Measurements from ENCODE around the gene CCDC3.
"Not testable (repeated sequence)": the region's sequence is repeated elsewhere in the genome, so short reads cannot be mapped to it uniquely, and the experiment has no call there.

Gene CCDC3

DNA sequence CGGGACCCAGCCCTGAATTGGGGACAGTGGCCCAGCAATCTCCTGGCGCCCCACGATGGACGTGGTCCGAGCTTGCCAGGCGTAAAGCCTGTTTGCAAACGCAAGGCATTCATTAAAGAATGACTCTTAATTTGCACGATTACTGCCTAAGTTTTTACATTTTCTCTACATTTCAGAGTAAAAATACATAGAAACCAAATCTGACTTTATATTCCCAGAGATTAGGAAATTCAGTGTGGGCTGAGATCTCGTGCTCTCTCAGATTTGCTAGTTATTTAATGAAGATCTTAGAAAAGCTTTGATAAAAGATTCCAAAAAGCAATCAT is 337 bp upstream of the CCDC3 start:
- no peak for DNase-seq (ENCODE audit: low read depth in 3 of 3, low spot score in 1 of 3)

DNA sequence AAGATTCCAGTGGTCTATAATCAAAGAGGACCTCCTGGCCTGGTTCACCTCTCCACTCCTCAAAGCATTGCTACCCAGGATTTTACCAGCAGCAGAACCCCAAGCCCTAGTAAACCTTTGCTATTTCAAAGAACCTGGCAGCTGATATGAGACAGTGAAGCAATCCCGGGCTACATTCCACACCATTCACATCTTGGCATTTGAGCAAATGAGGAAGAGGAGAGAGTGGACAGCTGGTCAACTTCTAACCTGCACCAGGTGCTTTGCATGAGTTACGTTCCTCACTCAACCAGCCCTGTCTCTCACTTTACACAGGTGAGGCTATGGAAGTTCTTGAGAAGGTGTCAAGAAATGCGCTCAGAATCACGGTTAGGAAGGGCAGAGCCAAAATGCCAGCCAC is 1.1 kb downstream of the CCDC3 start:
- DNase-seq (ENCODE audit: low read depth in 3 of 3, low spot score in 1 of 3) = no peak

DNA sequence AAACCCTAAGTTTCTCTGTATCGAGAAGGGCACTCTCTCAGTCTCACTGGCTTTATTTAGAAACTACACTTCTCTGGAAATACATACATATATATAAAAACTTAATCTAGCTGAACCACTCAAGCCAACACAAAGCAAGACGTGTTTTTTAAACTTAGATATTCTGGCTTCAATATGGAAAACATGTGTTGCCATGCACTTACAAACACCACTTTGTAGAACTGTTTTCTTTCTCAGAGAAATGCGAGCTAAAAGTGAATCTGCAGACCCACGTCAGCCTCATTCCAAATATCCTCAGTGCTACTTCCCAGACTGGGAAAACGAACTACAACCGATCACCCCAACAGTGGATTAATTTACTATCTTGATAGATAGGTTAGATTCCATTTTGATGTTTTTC is 1.7 kb downstream of the CCDC3 start:
- DNase-seq (ENCODE audit: low read depth in 3 of 3, low spot score in 1 of 3) = no peak

DNA sequence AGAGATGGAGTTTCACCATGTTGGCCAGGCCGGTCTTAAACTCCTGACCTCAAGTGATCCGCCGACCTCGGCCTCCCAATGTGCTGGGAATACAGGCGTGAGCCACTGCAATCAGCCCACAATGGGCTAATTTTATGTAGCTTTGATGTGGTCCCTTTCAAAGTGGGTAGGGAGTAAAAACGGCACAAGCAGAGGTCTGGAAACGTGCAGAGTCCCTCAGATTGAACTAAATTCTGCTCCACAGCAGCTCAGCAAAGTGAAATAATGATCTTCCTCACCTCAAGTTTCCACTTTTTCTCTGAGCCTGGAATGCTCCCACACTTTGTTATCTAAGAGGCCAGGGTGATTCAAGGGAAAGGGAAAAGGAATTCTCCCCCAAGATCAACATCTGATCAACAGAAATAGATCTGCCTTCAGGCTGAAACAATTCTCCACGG is 6.1 kb downstream of the CCDC3 start:
- no peak for DNase-seq (ENCODE audit: low read depth in 3 of 3, low spot score in 1 of 3)

DNA sequence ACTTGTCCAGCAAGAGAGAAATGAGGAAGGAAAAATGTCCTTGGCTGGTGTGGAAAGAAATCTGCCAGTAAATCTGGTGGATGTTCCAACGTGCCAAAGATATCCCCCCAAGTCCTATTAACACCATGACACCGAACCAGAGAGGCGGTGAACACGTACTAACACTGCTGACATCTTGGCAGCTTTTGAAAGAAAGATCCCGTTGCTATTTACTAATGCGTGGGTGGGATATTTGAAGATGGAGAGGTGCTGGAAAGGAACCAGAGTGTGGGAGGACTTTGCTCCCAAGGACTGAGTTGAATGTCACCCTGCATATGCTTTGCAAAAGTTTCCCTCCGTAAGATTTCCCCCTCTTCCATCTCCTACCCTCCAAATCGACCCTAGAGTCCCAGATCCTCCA is 7.9 kb downstream of the CCDC3 start:
- DNase-seq (ENCODE audit: low read depth in 3 of 3, low spot score in 1 of 3) = no peak

DNA sequence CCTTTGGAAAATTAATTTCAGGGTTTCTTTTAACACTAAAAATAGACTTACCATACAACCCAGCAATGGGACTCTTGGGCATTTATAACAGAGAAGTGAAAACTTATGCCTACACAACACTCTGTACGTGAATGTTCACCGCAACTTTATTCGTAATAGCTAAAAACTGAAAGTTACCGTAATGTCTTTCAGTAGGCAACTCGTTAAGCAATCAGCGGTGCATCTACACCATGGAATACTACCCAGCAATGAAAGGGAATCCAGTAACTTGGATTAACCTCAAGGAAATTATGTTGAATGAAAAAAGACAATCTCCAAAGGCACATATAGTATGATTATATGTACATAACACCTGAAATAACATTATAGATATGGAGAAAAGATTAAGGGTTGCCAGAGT is 16.2 kb downstream of the CCDC3 start:
- no peak for DNase-seq (ENCODE audit: low read depth in 3 of 3, low spot score in 1 of 3)

DNA sequence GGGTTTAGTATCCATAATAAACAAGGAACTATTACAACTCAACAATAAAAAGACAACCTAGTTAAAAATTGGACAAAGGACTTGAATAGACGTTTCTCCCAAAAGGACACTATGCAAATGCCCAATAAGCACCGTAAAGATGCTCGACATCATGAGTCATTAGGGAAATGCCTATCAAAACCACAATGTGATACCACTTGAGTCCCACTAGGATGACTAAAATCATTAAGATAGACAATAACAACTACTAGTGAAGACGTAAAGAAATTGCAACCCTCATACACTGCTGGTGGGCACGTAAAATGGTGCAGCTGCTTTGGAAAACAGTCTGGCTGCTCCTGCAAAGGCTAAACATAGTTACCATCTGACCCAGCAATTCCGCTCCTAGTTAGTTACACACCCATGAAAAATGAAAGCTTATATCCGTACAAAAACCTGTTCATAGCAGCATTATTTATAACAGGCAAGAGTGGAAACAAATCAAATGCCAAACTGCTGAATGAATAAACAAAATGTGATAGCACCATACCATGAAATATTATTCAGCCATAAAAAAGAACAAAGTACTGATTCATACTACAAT is 17.3 kb downstream of the CCDC3 start:
- DNase-seq (ENCODE audit: low read depth in 3 of 3, low spot score in 1 of 3) = no peak

DNA sequence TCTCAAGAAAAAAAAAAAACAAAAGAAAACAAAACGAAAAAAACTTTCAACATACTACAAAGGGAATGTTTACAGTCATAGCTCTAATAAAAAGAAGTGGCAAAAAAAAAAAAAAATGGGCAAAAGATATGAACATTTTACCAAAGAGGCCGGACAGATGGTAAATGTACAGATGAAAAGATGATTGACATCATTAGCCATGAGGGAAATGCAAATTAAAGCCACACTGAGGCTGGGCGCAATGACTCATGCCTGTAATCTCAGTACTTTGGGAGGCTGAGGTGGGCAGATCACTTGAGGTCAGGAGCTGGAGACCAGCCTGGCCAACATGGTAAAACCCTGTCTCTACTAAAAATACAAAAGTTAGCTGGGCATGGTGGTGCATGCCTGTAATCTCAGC is 17.9 kb downstream of the CCDC3 start:
- not testable (repeated sequence) for DNase-seq (ENCODE audit: low read depth in 3 of 3, low spot score in 1 of 3)

DNA sequence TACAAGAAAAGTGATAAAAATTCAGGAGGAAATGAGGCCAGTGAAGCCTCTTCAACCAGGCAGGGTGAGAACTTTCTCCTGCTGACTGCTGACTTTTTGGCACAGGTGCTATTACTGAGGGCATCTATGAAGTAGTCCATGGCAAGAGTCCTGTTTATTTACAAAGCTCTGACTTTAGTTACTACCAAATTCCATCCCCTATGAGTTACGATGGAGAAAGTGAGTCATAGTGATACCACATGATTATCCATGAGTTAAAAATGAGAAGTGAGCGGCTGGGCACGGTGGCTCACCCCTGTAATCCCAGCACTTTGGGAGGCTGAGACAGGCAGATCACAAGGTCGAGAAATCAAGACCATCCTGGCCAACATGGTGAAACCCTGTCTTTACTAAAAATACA is 19.9 kb downstream of the CCDC3 start:
- DNase-seq (ENCODE audit: low read depth in 3 of 3, low spot score in 1 of 3) = no peak

DNA sequence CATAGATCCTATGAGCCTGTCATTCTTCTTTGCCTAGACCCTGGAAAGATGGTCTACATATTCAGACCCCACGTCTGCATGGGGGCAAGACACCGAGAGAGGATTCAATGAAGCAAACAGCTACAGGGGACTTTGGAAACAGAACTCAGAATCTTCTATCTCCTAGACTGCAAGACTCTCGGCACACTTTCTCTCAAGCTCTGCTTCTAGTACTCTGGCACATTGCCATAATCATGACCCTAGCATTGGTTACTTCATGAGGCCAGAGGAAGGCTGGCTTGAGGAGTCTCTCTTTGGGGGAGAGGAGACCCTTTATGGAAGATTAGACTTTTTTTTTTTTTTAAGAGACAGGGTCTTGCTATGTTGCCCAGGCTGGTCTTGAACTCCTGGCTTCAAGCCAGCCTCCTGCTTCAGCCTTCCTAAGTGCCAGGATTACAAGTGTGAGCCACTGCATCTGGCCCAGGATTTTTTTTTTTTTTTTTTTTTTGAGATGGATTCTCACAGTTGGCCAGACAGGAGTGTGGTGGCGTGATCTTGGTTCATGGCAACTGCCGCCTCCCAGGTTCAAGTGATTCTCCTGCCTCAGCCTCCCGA is 20.7 kb downstream of the CCDC3 start:
- DNase-seq (ENCODE audit: low read depth in 3 of 3, low spot score in 1 of 3) = no peak

DNA sequence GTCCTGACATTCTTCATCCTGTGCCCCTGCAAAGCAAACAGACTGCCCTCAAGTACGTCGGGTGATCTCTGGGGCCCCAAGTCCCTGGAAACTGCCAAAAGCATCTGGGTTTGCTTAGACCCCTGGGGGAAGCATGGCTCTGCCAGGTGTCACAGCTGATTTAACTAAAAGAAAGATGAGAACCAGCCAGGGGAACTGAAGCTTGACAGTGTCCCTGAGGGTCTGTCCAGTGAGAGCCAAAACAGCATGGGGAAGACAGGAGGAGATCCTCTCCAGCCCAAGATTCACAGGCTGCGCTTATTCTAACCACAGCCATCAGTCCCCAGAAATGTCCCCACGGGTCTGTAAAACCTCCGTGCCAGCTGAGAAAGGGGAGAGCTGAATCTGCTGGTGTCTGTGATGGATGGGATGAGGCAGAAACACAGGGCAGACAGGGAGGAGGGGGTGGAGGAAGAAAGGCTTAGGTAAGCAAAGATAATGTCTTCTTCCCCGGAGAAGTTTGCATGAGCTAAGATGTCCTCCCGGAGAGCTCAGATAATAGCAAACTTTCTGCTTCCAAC is 21.3 kb downstream of the CCDC3 start:
- DNase-seq (ENCODE audit: low read depth in 3 of 3, low spot score in 1 of 3) = no peak

DNA sequence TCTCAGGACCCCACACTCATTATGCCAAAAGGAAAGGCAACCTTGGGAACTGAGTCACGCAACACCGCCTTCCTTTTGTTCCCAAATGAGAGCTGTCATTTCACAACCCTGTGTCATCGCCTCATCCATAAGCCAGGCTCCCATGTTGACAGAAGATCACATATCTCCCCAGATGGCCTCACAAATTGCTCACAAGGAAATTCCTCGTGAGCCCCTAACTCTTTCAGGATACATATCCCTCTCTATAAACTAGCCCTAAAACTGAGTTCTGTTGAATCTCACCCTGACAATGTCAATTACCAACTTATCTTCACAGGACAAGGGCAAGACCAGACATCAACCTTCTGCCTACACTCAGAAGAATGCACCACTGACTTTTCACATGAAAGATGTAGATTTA is 22.6 kb downstream of the CCDC3 start:
- no peak for DNase-seq (ENCODE audit: low read depth in 3 of 3, low spot score in 1 of 3)

DNA sequence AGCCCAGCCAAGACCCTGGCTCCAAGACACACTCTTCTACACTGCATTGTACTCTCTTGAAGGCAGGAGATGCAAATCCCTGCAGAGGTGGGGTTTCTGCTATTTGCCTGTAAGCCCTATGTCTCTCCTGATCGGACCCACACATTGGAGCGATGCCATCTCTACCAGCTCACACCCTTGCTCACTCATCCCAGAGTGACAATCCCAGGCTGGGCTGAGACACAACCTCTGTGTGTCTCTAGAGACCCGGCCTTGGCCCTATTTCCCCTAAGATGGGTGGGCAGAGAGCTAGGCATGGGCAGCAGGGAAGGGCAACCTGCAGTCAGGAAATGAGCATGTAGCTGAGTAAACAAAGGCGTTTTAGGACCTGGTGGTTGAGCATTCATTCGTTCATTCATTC is 25.6 kb downstream of the CCDC3 start:
- DNase-seq (ENCODE audit: low read depth in 3 of 3, low spot score in 1 of 3) = no peak

DNA sequence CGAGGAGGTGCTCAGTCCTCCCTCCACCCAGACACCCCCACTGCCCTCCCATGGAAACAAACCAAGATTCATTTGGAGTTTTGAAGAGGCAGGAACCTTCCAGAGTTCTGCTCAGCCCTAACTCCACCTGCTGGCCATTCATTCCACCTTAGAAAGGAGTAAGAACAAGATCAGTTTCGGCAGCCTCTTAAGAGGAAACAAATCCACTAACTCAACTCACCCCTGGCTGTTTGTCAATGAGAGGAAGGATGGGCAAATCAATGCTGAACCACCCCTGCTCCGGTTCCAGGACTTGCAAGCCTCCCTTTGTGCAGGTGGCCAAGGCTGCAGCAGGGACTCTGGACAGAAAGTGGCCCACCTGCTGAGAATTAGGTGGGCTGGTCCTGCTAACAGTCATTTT is 26.2 kb downstream of the CCDC3 start:
- DNase-seq (ENCODE audit: low read depth in 3 of 3, low spot score in 1 of 3) = no peak

DNA sequence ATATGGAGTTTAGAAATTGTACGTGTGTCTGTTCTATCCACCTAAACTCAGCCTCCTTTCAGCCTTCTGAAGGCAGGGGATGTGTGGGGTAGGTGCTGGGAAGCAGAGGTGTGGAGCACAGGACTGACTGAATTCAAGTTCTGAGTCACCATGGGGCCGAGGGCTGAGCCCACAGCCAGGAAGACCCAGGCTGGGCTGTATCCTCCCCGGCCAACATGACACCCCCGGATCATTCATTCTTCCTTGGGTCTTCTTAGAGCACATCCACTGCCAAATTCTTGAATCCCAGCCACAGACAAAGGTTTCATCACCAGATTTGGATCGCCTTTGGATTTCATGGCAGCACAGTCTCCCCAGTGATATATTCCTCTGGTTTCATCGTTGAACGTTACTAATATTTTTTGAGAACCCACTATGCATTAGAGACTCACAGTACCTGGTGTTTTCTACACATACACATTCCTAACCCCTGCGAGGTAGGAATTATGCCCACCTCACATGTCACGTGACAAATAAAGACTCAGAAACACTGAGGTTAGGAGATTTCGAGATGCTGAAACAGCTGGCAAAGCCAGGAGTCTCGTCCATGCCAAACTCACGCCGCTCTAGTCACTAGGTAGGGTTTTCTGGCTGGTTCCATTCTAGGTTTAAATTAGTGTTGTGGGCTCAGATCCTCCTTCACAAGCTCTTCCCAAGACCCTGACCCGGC is 26.9 kb downstream of the CCDC3 start:
- DNase-seq (ENCODE audit: low read depth in 3 of 3, low spot score in 1 of 3) = no peak

DNA sequence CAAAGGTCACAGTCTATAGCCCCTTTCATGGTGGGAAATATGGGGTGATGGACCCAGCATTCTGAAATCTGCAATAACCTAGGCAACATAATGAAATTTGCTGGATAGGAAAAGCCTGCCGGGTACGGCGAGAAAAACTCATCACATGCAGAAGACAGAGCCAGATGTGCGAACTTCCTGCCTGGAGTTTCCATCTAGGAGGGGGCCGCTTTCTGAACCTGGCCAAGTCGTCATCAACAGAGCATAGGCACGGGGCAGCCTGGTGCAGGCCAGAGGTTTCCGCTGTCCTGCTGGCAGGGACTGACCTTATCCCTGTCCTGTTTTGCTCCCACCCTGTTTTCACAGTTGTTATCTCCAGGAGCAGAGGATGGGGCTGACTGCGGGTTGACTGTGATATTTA is 27.4 kb downstream of the CCDC3 start:
- DNase-seq (ENCODE audit: low read depth in 3 of 3, low spot score in 1 of 3) = no peak

DNA sequence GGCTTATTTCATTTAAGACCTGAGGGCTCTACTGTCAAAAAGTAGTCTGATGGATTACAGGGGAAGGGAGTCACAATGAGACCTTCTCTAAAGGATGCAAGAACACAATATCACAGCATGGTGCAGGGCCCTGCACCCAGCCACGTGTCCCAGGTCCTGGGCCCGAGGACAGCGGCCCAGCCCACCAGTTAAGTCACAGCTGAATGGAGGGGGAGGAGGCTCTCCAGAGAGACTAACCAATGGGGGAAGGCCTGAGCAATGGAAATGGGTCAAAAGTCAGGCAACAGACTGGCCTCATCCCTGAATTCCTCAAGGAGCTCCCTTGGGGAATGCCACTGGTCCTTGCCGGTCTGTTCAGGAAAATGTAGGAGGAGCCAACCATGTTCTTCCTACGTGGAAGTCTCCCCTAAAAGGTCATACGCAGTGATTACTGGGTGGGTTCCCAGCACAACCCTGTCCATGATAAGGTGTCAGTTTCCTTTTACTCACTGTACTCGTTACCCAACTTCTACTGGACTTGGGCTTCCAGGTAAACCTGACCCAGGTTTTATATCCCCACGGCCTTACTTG is 28.3 kb downstream of the CCDC3 start:
- DNase-seq (ENCODE audit: low read depth in 3 of 3, low spot score in 1 of 3) = no peak

DNA sequence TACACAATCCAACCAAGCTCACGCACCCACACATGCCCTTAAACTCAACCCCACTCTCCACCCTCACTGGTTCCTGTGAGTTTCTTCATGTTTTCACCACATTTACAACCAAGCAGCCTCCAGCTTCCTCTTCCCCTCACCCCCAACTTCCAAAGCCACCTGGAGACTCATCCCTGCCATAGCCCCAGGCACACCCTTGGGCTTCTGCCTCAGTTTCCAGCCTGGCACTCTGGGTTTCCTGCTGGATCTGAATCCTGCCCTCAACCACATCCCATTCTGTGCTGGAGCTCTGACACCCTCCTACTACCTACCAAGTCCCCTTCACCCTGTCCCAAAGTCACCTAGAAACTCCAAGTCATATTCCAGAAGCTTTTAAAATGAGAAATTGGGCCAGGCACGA is 29.4 kb downstream of the CCDC3 start:
- no peak for DNase-seq (ENCODE audit: low read depth in 3 of 3, low spot score in 1 of 3)

DNA sequence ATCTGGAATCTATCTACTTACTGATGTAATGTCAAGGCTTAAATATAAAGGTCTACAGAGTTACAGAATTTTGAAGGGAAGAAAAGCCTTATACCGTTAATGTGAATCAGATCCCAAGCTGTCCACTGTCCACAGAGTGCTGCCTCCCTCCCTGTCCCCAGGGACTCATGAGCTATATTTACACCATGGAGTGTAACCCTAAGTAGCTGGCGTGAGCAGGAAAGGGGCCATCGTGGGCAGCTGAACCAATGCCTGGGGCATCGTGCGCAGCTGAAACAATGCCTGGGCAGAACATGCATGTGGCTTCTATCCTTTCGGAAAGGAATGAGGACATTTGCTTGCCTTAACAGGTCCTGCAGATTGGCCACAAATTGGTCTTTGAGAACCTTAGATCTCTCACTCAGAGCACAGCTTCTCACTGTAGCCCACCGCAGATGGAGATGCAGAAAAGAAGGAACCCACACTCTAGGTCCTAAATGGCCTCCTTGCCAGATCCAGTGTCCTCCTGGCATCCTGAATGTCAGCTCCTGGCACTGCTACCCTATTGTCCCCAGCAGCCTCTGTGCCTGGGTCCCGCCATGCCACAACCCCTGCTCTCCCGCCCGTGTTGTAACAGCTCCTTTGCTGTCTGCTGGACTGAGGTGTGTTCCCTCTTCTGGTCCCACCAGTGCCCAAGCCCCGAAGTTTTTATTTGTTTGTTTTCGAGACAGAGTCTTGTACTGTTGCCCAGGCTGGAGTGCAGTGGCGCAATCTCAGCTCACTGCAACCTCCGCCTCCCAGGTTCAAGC is 30.3 kb downstream of the CCDC3 start:
- no peak for DNase-seq (ENCODE audit: low read depth in 3 of 3, low spot score in 1 of 3)

DNA sequence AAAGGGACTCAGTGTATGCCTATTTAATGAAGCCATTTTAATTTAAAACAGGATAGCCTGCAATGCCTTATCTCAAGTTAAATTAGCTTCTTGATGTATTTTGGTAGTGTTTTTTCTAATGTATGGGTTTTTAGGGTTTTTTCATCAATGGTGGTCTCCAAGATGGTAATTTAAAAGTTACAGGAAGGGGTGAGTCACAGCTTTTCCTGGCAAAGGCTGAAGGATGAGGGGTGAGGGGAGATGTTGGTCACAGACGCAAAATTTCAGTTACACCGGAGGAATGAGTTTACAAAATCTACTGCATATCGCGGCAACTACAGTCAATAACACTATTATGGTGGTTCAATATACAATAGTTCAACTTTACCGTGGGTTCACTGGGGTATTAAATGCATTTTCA is 31.6 kb downstream of the CCDC3 start:
- no peak for DNase-seq (ENCODE audit: low read depth in 3 of 3, low spot score in 1 of 3)

DNA sequence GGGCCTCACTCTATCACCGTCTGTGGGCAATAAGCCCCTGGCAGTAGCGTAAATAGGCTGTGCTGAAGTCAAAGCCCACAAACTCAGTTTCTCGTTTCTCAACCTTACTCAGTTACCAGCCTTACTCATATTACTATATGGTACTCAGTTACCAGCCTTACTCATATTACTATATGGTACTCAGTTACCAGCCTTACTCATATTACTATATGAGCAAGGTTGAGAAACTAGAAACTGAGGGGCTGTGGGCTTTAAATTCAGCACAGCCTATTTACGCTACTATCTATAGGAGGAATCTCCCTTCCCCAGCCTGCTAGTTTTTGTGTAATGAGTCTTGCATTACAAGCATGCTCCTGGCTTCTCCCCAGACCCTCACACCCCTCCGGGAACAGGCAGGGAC is 35.4 kb downstream of the CCDC3 start:
- DNase-seq (ENCODE audit: low read depth in 3 of 3, low spot score in 1 of 3) = no peak

DNA sequence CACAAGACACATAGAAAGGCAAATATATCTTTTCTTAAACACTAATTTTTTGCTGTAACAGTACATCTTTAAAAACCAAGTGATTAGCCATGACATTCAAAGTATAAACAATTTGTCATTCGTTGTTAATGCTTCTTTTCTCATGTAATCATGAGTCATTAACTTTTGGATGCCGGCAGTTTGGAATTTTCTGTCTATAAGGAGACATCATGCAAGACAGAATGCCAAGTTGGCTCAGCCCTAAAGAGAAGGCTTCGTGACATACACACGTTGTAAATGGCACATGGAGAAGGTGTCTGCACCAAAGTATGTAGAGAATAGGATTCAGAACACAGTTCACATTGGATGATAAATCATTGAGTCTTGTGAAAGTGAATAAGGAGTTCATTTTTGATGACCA is 35.9 kb downstream of the CCDC3 start:
- DNase-seq (ENCODE audit: low read depth in 3 of 3, low spot score in 1 of 3) = no peak

Measured in stimulated activated CD4-positive, alpha-beta T cell treated with anti-CD3 and anti-CD28 coated beads, TNF-alpha, amount 100 ng/mL, for 1 hour (primary cell).